GM19193 (cell line): Measurements from ENCODE around the gene DNAH10.

Experiments
- POLR2A ChIP-seq: IDR thresholded peaks from 4 replicates; pipeline ENCODE4 v1.6.1; 2011; ENCODE audit not compliant: insufficient read depth, insufficient read length; ENCODE audit errors: extremely low read depth

The DNAH10 gene

DNA sequence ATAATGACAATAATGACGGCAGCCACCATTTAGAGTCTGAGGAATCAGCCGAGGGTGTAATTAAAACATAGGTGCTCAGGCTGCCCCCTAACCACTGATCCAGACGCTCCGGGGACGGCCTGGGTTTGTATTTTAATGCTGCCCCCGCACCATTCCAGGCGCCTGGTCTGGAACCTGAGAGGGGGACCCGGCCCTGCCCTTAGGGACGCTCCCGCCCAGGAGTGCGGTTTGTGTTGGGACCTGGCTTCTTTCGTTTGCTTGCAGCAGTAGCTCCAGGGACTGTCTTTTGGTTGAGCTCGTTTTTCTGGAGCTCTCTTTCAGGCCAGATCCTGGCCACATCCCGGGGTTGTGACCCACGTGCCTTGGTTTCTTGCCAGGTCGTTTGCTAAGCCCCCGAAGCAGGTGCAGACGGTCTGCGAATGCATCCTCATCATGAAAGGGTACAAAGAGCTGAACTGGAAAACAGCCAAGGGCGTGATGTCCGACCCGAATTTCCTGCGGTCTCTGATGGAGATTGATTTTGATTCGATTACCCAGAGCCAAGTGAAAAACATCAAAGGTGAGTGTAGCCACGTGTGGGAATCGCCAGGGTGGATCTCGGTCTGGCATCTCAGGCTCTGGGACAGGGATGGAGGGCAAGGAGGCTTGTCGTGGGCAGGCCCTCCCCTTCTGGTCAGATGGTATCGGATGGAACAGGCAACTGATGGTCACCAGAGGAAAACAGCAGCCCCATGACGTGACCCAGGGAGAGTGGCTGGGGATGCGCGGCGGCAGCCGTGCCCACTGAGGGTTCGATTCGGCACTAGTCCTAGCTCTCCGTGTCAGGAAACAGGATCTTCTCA lies 147.0 kb downstream of the DNAH10 start:
- no peak for TF ChIP-seq POLR2A

DNA sequence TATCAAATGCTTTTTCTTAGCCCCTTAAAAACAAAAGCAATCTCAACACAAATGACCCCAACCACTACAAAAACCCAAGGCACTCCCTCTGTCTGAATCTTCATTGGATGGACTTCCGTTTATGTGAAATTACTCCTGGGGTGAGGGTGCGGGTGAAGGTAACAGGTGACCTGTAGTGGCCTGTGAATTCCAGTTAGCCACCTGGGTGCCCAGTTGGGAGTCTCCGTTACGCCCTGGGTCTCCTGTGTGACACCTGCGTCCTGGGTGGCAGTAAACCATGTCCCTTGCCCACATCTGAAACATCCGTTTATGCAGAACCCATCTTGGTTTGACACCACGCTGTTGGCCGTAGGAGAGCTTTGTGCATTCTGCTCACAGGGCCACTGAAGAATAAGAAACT lies 148.0 kb downstream of the DNAH10 start:
- TF ChIP-seq POLR2A, result no peak

DNA sequence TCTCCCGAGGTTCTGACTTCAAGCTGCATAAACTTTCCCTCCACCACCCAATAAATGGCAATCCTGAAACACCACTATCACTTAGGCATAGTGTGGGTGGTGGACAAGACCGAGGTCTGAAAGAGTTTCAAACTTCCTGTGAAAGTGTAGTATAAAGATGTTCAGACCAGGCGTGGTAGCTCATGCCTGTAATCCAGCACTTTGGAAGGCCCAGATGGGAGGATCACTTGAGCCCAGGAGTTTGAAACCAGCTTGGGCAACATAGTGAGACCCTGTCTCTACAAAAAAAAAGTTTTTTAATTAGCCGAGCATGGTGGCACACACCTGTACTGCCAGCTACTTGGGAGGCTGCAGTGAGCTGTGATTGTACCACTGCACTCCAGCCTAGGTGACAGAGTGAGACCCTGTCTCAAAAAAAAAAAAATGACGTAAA lies 148.7 kb downstream of the DNAH10 start:
- TF ChIP-seq POLR2A, result no peak

DNA sequence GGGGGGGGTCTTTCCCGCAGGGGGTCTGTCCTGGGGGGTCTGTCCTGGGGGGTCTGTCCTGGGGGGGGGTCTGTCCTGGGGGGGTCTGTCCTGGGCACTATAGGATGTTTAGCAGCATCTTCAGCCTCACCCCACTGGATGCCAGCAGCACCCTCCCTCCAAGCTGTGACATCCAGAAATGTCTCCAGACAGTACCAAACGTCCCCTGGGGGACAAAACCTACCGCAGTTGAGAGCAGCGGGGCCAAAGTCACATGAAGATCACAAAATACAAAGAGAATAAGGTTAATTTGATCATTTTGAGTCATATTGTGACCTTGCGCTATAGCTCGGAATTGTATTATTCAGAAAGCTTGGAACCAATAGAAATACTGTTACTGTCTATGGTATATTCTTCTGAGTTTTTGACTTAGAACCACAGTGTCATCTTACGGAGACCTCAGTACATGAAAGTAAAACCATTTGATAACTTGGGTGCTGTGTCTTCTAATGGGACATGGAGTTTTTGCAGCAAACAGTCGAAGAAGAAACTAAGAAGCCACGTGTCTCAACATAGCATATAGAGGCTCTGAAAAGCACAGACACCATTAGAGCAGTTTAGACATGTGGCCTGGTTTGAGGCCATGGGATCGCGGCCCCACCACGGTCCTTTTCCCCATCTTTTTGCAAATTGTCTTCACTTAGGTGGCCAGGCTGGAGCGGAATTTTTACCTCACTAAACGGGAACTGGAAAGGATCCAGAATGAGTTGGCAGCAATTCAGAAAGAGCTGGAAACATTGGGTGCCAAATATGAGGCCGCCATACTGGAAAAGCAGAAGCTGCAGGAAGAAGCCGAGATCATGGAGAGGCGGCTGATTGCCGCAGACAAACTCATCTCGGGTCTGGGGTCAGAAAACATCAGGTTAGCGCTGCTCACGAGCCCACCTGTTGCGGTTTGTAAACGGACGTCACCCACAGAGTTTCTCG lies 150.6 kb downstream of the DNAH10 start:
- TF ChIP-seq POLR2A, result no peak

DNA sequence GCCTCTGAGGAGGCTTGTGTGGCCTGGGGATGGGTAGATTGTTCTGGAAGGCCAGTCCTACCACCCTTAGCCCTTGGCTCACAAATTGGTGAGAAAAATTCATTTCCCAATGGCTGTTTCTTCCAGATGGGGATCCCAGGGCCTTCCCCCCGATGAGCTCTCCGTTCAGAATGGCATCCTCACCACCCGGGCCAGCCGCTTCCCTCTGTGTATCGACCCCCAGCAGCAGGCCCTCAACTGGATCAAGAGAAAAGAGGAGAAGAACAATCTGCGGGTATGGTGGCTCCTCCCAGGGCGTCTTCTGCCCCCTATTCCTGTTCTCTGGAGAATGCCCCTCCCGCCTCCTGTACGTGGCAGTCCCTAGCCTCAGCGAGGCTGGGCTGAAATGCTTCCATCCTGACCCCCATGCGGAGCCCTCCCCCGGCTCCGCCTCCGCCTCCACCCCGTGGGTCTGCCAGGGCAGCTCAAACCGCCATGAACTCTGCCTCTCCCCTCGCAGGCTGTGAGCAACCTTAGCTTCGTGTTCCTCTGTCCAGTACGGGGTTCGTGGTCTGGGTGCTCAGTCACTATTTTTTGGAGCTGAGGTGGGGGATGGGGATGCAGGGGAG lies 152.7 kb downstream of the DNAH10 start:
- TF ChIP-seq POLR2A, result no peak

DNA sequence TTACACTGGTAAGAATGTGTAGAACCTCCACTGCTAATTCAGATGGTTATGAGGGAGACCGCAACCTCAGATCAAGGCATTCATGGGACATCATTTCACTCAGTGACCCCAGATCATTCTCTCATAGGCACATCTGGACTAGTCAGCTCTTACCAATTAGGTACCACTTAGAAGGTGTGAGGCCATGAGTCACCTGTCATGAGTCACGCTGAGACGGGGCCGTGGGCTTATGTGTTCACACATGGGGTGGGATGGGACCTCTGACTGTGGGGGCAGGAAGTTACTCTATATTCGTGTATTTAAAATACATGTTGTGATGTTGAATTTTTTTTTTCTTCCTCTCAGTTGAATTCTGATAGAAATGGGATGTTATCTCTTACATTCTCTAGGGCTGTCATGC lies 154.6 kb downstream of the DNAH10 start:
- TF ChIP-seq POLR2A, result no peak

DNA sequence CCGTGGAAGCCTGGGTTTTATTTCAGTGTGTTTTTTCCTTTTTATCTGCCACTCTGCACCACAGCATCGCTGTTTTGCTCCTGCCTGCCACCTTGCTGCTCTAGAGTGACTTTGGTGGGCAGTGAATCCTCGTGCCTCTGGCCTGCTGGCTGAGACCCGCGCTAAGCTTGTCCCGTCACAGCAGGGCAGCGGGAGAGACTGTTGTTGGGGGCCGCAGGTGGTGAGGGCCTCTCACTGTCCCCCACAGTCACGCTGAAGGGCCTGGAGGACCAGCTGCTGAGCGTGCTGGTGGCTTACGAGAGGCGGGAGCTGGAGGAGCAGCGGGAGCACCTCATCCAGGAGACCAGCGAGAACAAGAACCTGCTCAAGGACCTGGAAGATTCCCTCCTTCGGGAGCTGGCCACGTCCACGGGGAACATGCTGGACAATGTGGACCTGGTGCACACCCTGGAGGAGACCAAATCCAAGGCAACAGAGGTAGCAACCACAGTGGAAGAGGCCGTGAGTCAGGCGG lies 155.3 kb downstream of the DNAH10 start:
- no peak for TF ChIP-seq POLR2A

DNA sequence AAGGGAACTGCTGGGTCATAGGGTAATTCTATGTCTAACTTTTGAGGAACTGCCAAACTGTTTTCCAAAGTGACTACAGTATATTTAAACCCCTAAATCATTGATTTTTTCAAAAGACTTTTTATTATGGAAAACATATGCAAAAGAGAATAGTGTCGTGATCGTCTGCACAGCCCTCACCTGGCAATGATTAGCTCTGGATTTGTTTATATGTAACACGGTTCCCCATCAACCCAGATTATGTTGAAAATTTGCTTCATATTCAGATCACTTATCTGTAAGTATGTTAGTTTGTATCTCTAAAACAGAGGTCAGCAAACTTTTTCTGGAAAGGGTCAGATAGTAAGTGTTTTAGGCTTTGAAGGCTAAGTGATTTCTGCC lies 157.9 kb downstream of the DNAH10 start:
- TF ChIP-seq POLR2A, result no peak

DNA sequence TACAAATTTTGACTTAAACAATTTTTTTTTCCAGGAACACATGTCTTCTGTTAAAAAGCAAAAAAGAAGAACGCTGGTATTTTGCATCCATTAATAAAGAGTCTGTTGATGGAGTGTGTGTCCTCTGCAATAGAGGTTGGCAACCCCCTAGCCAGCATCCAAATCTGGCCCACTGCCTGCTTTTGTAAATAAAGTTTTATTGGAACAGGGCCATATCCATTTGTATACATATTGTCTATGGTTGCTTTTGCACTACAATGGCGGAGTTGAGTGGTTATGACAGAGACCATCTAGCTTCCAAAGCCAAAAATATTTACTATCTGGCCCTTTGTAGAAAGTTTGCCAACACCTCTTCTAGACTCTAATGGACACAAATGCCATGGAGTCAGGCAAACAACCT lies 160.9 kb downstream of the DNAH10 start:
- no peak for TF ChIP-seq POLR2A

DNA sequence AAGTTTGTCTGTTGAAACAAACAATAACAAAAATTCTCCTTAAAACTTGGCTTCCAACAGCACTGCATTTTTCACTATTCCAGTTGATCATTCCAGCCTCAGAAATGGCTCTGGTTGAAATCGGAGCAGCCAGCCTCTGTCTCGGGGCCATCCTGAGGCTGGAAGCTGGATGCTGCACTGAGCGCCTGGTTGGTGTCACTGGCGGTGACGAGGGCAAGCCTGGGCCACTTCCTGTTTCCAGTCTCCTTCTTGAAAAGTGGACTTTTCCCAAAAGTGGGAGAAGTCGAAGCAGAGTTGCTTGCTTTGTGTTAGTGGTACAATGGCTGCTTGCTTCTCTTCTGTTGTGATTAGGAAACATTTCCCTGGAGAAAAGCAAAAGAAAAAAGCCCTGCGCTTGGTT lies 161.8 kb downstream of the DNAH10 start:
- TF ChIP-seq POLR2A, result no peak

DNA sequence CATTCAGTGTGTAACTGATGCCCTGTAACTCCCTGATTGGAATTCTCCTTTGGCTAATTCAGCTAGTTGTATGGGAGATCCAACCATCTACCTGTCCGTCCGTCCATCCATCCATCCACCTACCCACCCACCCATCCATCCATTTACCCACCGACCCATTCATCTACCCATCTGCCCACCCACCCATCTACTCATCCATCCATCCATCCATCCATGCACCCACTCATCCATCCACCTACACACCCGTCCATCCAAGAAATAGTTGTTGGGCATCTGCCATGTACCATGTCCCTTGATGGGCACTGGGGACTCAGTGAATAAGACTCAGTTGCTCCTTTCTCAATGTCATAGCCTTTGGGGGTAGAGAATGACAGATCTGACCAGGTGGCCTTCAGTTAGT lies 162.4 kb downstream of the DNAH10 start:
- no peak for TF ChIP-seq POLR2A

DNA sequence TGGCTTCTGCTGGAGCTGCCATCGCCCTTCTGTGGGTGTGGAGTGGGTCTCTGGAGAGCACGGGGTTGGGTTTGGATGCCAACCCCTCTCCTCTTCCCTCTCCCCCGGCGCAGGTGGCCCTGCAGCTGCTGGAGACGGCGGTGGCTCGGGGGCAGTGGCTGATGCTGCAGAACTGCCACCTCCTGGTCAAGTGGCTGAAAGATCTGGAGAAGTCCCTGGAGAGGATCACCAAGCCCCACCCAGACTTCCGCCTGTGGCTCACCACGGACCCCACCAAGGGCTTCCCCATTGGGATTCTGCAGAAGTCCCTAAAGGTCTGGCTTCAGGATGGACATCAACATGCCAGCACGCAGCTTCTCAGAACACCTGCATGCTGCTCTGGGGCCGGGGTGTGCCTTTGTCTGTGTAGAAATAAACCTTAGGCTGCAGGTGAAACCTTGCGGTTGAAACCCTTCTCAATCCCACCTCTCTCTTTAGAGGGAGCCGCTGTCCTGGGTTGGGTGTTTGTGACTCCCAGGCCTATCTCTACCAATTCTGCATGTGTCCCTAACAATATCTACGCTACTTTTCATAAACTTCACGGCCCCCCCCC lies 166.3 kb downstream of the DNAH10 start:
- no peak for TF ChIP-seq POLR2A

DNA sequence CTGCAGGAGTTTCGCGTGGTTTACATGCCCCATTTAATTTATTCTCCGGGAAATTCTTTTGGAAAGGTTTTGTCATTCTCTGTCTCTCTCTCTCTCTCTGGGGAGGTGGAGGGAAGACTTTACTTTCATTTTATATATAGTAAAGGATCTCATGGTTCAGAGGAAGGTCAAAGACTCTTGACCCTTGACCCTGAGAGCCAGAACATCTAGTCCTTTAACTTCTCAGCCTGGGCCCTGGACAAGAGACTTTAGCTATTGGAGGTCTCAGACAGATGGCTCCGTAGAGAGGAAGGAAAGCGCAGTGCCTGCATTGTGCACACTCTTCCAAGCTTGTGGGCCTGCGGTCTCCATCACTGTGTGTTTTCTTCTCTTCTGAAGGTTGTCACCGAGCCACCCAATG lies 166.8 kb downstream of the DNAH10 start:
- no peak for TF ChIP-seq POLR2A

DNA sequence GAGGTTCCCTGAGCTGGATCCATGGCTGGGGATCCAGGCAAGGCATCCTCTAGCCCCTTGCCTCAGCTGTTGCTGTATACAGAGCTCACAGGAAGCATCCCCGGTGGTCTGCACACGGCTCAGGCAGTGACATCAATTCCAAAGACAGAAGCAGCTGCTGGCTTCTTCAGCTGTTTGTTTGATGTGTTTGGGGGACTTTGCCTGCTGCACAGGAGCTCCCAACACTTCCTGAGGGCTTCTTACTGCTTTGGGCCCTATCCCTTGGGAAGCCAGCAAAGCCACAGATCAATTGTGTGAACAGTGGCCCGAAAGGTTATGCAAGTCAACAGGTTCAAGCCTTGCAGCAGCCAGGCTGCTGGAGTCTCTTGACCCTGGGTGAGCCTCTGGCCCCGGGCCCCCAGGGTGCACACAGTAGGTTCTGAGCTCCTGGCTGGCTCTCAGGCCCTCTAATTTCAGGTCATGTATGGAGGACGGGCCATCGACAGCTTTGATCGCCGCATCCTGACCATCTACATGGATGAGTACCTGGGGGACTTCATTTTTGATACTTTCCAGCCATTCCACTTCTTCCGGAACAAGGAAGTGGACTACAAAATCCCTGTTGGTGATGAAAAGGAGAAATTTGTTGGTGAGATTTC lies 168.0 kb downstream of the DNAH10 start:
- TF ChIP-seq POLR2A, result no peak

DNA sequence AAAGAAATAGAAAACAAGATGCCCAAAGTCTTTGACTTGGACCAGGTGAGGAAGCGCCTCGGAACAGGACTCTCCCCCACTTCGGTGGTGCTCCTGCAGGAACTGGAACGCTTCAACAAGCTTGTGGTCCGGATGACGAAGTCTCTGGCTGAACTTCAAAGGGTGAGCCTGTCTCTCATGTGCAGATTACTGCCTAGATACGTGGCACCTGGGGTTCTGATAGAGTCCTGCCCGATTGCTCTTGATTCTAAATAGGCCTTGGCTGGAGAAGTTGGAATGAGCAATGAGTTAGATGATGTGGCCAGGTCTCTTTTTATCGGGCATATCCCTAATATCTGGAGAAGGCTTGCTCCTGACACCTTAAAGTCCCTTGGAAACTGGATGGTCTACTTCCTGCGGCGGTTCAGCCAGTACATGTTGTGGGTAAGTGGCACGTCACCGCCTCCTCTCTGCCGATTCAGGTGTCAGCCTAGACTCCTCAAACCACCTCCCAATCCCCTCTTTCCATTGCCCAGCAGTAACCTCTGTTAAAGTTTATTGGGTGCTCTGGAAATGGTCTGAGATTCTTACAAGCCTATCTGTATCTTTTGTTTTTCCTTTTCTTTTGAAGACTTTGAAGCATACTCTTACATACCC lies 169.7 kb downstream of the DNAH10 start:
- no peak for TF ChIP-seq POLR2A

DNA sequence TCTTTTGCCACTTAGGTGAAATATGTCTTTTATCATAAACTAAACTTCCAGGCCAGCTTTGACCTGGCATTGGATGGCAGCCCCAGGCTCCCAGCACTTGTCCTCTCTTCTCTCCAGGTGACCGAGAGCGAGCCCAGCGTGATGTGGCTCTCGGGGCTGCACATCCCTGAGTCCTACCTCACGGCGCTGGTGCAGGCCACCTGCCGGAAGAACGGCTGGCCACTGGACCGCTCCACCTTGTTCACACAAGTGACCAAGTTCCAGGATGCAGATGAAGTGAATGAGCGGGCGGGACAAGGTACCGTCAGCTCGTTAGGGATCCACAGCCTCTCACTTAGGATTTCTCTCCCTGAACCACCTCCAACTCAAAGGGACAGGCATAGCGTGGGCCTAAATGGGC lies 171.1 kb downstream of the DNAH10 start:
- no peak for TF ChIP-seq POLR2A
